Esophagus muscularis mucosa (tissue), 4 donors: Measurements from ENCODE around the gene ZNF134.

Experiments used
- EP300 ChIP-seq: sonication (generic); formaldehyde crosslinking; IDR thresholded peaks from one replicate; pipeline ENCODE4 v1.6.1; 2017; ENCODE audit warnings: antibody characterized with exemption
- POLR2A ChIP-seq: fragments of 450-650 bp; IDR thresholded peaks from one replicate; pipeline ENCODE4 v1.6.1; 2017; ENCODE audit warnings: antibody characterized with exemption, moderate library complexity, mild to moderate bottlenecking, low read depth
- TF ChIP-seq, protein P1 (sequence below), 3 experiments: fragments of 200-600 bp in 2 of 3; fragments of 450-650 bp in 1 of 3; sonication (generic) in 2 of 3; IDR thresholded peaks; one replicate each; pipeline ENCODE4 v1.5.1; 2017 to 2019; ENCODE audit warnings: antibody characterized with exemption in 3 of 3, mild to moderate bottlenecking in 2 of 3, moderate library complexity in 1 of 3

DNA sequence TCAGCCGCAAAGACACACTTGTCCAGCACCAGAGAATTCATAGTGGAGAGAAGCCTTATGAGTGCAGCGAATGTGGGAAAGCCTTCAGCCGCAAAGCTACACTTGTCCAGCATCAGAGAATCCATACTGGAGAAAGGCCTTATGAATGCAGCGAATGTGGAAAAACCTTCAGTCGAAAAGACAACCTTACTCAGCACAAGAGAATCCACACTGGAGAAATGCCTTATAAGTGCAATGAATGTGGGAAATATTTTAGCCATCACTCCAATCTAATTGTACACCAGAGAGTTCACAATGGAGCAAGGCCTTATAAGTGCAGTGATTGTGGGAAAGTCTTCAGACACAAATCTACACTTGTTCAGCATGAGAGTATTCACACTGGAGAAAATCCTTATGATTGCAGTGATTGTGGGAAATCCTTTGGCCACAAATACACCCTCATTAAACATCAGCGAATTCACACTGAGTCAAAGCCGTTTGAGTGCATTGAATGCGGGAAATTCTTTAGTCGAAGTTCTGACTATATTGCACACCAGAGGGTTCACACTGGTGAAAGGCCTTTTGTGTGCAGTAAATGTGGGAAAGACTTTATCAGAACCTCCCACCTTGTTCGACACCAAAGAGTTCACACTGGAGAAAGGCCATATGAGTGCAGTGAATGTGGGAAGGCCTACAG lies 6.8 kb downstream of the ZNF134 start:
- TF ChIP-seq POLR2A (no peak), EP300 (no peak)
- TF ChIP-seq, protein P1, sequence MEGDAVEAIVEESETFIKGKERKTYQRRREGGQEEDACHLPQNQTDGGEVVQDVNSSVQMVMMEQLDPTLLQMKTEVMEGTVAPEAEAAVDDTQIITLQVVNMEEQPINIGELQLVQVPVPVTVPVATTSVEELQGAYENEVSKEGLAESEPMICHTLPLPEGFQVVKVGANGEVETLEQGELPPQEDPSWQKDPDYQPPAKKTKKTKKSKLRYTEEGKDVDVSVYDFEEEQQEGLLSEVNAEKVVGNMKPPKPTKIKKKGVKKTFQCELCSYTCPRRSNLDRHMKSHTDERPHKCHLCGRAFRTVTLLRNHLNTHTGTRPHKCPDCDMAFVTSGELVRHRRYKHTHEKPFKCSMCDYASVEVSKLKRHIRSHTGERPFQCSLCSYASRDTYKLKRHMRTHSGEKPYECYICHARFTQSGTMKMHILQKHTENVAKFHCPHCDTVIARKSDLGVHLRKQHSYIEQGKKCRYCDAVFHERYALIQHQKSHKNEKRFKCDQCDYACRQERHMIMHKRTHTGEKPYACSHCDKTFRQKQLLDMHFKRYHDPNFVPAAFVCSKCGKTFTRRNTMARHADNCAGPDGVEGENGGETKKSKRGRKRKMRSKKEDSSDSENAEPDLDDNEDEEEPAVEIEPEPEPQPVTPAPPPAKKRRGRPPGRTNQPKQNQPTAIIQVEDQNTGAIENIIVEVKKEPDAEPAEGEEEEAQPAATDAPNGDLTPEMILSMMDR (IDR thresholded peaks at IDR 0.05): no peak
